ENCODE results near the gene COX14.

GRCh38 chr12:50119387-50119786 lies 7.4 kb downstream of the COX14 start:
- TF ChIP-seq CTCF (IDR thresholded peaks at IDR 0.05): no peak
- TF ChIP-seq POLR2AphosphoS5 (IDR thresholded peaks at IDR 0.05): no peak
- no peak for TF ChIP-seq EP300 (IDR thresholded peaks at IDR 0.05)

All from suprapubic skin (tissue), 4 donors.